ENCODE results near the gene SPECC1.

SPECC1 gene

DNA sequence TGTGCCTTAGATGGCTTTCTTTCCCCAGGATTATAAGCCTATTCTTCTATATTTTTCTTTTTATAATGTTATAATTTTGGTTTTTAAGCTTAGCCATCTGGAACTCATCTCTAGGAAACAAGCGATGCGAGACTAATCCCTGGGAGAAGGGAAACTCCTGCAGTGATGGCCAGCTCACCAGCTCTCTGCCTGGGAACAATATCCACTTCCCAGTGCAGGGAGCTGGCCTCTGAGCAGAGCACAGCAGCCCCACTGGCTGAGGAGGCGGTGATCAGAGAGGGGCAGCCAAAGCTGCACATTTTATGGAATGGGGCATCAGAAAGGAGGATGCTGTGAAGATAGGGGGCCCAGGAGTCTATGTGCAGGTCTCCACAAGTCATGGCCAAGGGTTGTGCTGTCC lies 274.9 kb downstream of the SPECC1 start:
- Mint-ChIP-seq H3K27me3 (ENCODE audit: low read depth) (no peaks in the 10 kb centered on the region), H3K27ac (peak overlapping the region; percentile 83 to 97 (median 96)), H3K4me3 (peak overlapping the region in 2 of 3 experiments; percentile 21 to 33), H3K36me3 (ENCODE audit: low read depth) (peaks cover 12% of the 10 kb centered on the region), H3K4me1 (peaks cover 33% of the 10 kb centered on the region), H3K9me3 (peaks cover 4% of the 10 kb centered on the region)
- no peak for TF ChIP-seq CTCF (IDR thresholded peaks at IDR 0.05; ENCODE audit: unreplicated experiment in 3 of 3)

DNA sequence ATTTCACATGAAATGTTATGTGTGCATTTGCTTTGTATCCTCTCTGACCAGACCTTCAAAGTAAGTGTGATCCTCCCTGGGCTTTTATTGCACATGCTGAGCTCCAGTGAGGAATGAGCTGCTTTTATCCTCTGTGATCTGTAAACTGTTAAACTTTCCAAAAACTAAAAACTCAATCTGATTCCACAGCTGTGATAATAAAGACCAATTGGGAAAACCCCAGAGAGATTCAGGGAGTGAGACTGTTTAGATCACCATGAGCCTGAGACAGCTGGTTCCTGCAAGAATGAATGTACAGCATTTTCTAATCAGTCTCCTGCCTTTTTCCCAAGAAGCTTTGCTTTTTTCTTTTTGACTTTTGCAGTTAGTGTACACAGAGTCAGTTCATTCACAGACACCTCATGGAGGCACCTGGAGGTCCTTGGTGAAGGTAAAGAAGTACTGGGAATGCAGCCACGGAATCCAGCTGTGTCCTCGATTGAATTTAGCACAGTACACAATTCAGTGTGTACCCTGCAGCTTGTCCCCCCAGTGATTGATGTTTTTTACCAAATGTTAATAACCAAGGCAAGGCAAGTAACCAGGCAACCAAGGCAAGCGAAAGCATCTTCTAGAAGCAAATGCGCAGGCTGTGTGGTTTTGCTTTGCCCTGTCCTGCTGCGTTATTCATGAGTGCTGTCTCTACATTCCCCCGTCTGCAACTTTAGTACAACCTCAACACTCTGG lies 275.6 kb downstream of the SPECC1 start:
- Mint-ChIP-seq H3K27ac (peak overlapping the region; percentile 83 to 97 (median 96)), H3K27me3 (ENCODE audit: low read depth) (no peaks in the 10 kb centered on the region), H3K36me3 (ENCODE audit: low read depth) (peaks cover 9% of the 10 kb centered on the region)

GRCh38 chr17:20289984-20290383 lies 280.8 kb downstream of the SPECC1 start:
- TF ChIP-seq CTCF (IDR thresholded peaks at IDR 0.05; ENCODE audit: unreplicated experiment in 3 of 3): no peak
- H3K4me3 Mint-ChIP-seq: no peak overlapping the region
- H3K9me3 Mint-ChIP-seq: peaks cover 4% of the 10 kb centered on the region
- H3K36me3 Mint-ChIP-seq (ENCODE audit: low read depth): peaks cover 17% of the 10 kb centered on the region
- no peak overlapping the region for H3K27ac Mint-ChIP-seq
- peaks cover 6% of the 10 kb centered on the region for H3K4me1 Mint-ChIP-seq
- no peaks in the 10 kb centered on the region for H3K27me3 Mint-ChIP-seq (ENCODE audit: low read depth)

More for the DNA sequence above, 275.6 kb downstream of the SPECC1 start:
- Mint-ChIP-seq H3K4me3 (no peak overlapping the region), H3K4me1 (peaks cover 33% of the 10 kb centered on the region), H3K9me3 (peaks cover 4% of the 10 kb centered on the region)
- TF ChIP-seq CTCF (IDR thresholded peaks at IDR 0.05; ENCODE audit: unreplicated experiment in 3 of 3): no peak

DNA sequence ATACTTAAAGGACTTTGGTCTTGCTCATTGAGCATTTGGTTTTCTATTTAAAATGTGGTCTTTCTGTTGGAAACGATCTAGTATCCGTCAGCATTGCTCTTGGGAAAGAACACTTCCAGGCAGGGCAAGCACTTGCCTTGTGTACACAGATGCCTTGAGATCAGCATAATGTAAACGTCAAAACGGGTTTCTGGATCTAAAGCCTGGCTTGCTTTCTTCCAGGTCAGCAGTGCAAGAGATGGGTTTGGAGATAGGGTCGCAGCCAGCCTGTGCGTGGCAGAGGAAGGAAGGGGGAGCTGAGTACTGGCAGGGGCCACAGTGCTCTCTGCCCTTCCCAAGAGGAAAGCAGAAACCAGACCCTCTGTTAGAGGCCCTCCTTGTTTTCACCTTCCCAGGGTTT lies 282.7 kb downstream of the SPECC1 start:
- no peak for TF ChIP-seq CTCF (IDR thresholded peaks at IDR 0.05; ENCODE audit: unreplicated experiment in 3 of 3)
- no peak overlapping the region for H3K4me3 Mint-ChIP-seq
- H3K36me3 Mint-ChIP-seq (ENCODE audit: low read depth): peaks cover 17% of the 10 kb centered on the region
- peaks cover 10% of the 10 kb centered on the region for H3K9me3 Mint-ChIP-seq
- no peaks in the 10 kb centered on the region for H3K4me1 Mint-ChIP-seq
- H3K27ac Mint-ChIP-seq: no peak overlapping the region
- peaks cover 4% of the 10 kb centered on the region for H3K27me3 Mint-ChIP-seq (ENCODE audit: low read depth)

GRCh38 chr17:20293501-20293900 lies 284.3 kb downstream of the SPECC1 start:
- H3K27ac Mint-ChIP-seq: no peak overlapping the region
- H3K9me3 Mint-ChIP-seq: peaks cover 8% of the 10 kb centered on the region
- no peak for TF ChIP-seq CTCF (IDR thresholded peaks at IDR 0.05; ENCODE audit: unreplicated experiment in 3 of 3)
- H3K27me3 Mint-ChIP-seq (ENCODE audit: low read depth): peaks cover 5% of the 10 kb centered on the region
- peaks cover under 1% of the 10 kb centered on the region for H3K4me1 Mint-ChIP-seq
- H3K36me3 Mint-ChIP-seq (ENCODE audit: low read depth): peaks cover 14% of the 10 kb centered on the region
- H3K4me3 Mint-ChIP-seq: no peak overlapping the region

GRCh38 chr17:20294120-20294519 lies 285.0 kb downstream of the SPECC1 start:
- peaks cover 7% of the 10 kb centered on the region for H3K27me3 Mint-ChIP-seq (ENCODE audit: low read depth)
- peaks cover 5% of the 10 kb centered on the region for H3K4me1 Mint-ChIP-seq
- H3K4me3 Mint-ChIP-seq: no peak overlapping the region
- peaks cover 7% of the 10 kb centered on the region for H3K9me3 Mint-ChIP-seq
- H3K36me3 Mint-ChIP-seq (ENCODE audit: low read depth): peaks cover 13% of the 10 kb centered on the region
- TF ChIP-seq CTCF (IDR thresholded peaks at IDR 0.05; ENCODE audit: unreplicated experiment in 3 of 3): no peak
- H3K27ac Mint-ChIP-seq: no peak overlapping the region
